ENCODE measurements around the gene PPP1R14C.

DNA sequence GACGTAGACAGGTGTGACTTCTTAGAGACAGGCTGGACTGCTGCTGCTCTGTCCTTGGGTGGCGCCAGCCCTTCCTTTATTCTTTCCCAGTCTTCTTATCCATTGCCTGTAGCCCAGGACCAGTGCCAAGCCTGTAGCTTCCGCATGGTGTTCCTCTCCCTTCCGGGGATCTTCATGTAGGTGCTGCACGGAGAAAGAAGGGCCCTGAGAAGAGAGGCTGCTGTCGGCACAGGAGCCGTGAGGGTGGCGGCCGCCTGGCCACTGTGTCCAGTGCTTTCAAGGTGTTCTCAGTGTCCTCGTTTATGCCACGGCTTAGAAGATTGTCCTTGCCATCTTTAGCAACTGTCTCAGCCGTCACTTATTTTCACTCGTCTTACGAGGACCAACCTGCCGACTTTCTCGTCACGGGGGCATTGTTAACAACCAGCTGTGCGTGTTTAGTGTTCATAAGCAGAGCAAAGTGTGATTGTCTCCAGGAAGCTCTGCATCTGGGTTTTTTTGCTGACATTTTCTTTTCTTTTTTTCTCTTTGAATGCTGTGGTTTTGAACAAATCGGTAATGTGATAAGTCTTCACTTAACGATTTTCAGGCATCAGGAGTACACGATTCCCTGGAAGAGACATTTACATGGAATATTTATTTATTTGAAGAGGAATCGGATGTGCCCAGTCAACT lies 61.2 kb downstream of the PPP1R14C start:
- TF ChIP-seq POLR2A (IDR thresholded peaks at IDR 0.05) = no peak
- TF ChIP-seq, protein P1, sequence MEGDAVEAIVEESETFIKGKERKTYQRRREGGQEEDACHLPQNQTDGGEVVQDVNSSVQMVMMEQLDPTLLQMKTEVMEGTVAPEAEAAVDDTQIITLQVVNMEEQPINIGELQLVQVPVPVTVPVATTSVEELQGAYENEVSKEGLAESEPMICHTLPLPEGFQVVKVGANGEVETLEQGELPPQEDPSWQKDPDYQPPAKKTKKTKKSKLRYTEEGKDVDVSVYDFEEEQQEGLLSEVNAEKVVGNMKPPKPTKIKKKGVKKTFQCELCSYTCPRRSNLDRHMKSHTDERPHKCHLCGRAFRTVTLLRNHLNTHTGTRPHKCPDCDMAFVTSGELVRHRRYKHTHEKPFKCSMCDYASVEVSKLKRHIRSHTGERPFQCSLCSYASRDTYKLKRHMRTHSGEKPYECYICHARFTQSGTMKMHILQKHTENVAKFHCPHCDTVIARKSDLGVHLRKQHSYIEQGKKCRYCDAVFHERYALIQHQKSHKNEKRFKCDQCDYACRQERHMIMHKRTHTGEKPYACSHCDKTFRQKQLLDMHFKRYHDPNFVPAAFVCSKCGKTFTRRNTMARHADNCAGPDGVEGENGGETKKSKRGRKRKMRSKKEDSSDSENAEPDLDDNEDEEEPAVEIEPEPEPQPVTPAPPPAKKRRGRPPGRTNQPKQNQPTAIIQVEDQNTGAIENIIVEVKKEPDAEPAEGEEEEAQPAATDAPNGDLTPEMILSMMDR (IDR thresholded peaks at IDR 0.05 in 8 of 11, conservative IDR thresholded peaks at IDR 0.05 in 3 of 11) = no peak
- no peak for TF ChIP-seq POLR2AphosphoS5 (IDR thresholded peaks at IDR 0.05)
